Cardiac fibroblast (primary cell): ENCODE results near the gene SFTA2.
"Not testable (repeated sequence)": the region's sequence is repeated elsewhere in the genome, so short reads cannot be mapped to it uniquely, and the experiment has no call there.

Experiments used
- DNase-seq, 2 donors: peaks; one replicate each; pipeline versions ENCODE4 v3.0.0 to v3.0.0-alpha.2; 2010; ENCODE audit warnings: low read depth in 2 of 2
- H3K4me3 ChIP-seq, 2 donors: replicated peaks in 1 of 2; 1 replicate in 1 of 2; 2 replicates in 1 of 2; pipeline ENCODE4 v1.5.1; 2011; ENCODE audit warnings: low read depth in 2 of 2, low read length in 2 of 2, mild to moderate bottlenecking in 2 of 2, moderate library complexity in 1 of 2
- CTCF ChIP-seq: IDR thresholded peaks from one replicate; pipeline ENCODE4 v1.5.1; 2011; ENCODE audit warnings: low read depth, mild to moderate bottlenecking, low read length, inconsistent platforms

The SFTA2 gene

GRCh38 chr6:30935018-30935417 lies 3.0 kb upstream of the SFTA2 start:
- no peak for TF ChIP-seq CTCF
- peak; percentile 28 to 56 for DNase-seq
- no peak overlapping the region for H3K4me3 ChIP-seq

GRCh38 chr6:30932665-30933365 lies 845 bp upstream of the SFTA2 start:
- TF ChIP-seq CTCF: no peak
- H3K4me3 ChIP-seq: no peak overlapping the region
- no peak for DNase-seq

- no peak overlapping the region for H3K4me3 ChIP-seq
- no peak for DNase-seq
- no peak for TF ChIP-seq CTCF
These were observed 698 bp downstream of the SFTA2 start for GRCh38 chr6:30931272-30931671.

GRCh38 chr6:30930506-30930905 lies 1.5 kb downstream of the SFTA2 start:
- no peak for DNase-seq
- no peak for TF ChIP-seq CTCF
- H3K4me3 ChIP-seq: no peak overlapping the region

- TF ChIP-seq CTCF: no peak
- no peak for DNase-seq
- no peak overlapping the region for H3K4me3 ChIP-seq
These were observed 3.3 kb downstream of the SFTA2 start for GRCh38 chr6:30928677-30929076.

- H3K4me3 ChIP-seq: not testable (repeated sequence)
These were observed 4.9 kb downstream of the SFTA2 start for GRCh38 chr6:30927080-30927479.

GRCh38 chr6:30926644-30927043 lies 5.3 kb downstream of the SFTA2 start:
- peak; percentile 13 to 61 for DNase-seq

More at GRCh38 chr6:30927080-30927479, 4.9 kb downstream of the SFTA2 start:
- not testable (repeated sequence) for DNase-seq

GRCh38 chr6:30924040-30924627 lies 7.8 kb downstream of the SFTA2 start:
- DNase-seq, H3K4me3 ChIP-seq: not testable (repeated sequence)

More at GRCh38 chr6:30926644-30927043, 5.3 kb downstream of the SFTA2 start:
- H3K4me3 ChIP-seq: no peak overlapping the region
- TF ChIP-seq CTCF: no peak
